ENCODE measurements around the gene CFL1.
A peak's percentile ranks its signal among the peaks of the same experiment; 100 is the strongest.

The CFL1 gene

DNA sequence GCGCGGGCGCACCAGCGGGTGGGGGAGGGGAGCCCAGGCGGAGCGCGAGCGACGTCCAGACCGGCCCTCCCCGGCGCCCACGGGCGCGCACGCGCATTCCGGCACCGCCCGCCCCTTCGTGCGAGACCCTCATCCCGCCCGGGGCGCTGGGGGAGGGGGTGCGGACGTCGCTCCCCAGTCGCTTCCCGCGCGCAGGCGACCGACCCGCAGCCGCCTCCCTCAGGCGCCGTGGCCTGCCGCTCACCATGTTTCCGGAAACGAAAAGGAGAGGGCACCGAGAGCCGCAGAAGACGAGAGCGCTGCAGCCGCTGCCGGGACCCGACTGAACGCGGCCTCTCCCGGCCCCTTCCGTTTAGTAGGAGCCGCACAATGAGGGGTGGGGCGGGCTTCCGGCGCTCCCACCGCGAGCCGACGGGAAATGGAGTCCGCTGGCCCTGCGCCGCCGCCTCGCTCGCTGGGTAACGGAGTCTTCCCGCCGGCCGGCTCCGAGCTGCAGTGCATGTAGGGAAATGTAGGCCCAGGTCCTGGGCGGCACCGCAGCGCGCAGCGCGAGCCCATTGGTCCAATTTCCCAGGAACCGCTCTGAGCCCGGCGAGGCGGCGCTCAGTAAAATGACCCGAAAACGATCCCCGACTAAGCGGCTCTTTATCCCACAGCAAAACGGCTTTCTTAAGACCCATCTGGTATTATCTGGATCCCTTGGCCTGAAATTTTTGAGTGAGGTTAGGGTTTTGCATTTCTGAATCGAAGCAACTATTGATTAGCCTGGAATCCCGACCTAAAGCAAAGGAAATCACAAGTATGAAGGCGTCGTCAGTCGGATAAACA lies at the start of gene CFL1:
TSS of gene CFL1 (minus strand) at position 328 of the 828 bp plus-strand sequence. CDS start at position 247, 81 bp downstream.
- FAIRE-seq (no peak), DNase-seq (ENCODE audit: insufficient read length, low spot score) (peak; percentile 86)
- peak; percentile 99 for TF ChIP-seq POLR2A (IDR thresholded peaks at IDR 0.05; ENCODE audit: low read depth, low read length)

DNA sequence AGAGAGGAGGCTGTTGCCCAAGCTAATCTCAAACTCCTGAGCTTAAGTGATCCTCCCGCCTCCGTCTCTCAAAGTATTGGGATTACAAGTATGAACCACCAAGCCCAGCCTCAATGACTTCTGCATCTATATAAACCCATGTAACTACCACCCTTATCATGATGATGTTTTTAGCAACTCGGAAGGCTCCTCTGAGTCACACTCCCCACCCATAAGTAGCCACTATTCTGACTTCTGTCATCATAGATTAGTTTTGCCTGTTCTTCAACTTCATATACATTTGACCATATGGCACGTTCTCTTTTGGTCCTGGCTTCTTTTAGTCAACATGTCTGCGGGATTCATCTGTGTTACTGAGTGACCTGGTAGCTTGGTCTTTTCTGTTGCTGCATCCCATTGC lies 48.6 kb upstream of the CFL1 start:
- DNase-seq (ENCODE audit: insufficient read length, low spot score) (no peak), FAIRE-seq (no peak)
- TF ChIP-seq POLR2A (IDR thresholded peaks at IDR 0.05; ENCODE audit: low read depth, low read length) = no peak

GRCh38 chr11:65903715-65904114 lies 45.7 kb upstream of the CFL1 start:
- DNase-seq (ENCODE audit: insufficient read length, low spot score) = no peak
- no peak for TF ChIP-seq POLR2A (IDR thresholded peaks at IDR 0.05; ENCODE audit: low read depth, low read length)
- no peak for FAIRE-seq

DNA sequence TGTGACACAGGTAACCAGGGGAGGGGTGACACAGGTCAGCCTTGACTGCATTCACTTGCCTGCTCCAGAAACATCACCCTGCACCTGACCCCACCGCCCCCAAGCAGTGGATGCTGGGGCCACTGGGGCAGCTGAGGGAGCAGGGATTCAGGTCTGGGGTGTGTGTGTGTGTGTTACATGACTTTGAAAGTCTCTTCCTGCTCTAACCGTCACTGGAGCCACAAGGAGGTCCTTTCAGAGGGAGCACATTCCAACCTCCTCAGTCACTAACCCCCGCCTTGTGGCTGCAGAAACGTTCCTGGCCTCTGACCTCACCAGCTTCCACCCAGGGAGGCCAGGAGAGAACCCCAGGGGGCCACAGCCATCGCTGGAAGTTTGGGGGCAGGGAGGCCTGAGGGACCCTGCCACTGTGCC lies 45.1 kb upstream of the CFL1 start:
- FAIRE-seq (no peak), DNase-seq (ENCODE audit: insufficient read length, low spot score) (no peak)
- TF ChIP-seq POLR2A (IDR thresholded peaks at IDR 0.05; ENCODE audit: low read depth, low read length) = 0 out of 2 replicates have a peak, but pooled peaks have one; percentile 10

DNA sequence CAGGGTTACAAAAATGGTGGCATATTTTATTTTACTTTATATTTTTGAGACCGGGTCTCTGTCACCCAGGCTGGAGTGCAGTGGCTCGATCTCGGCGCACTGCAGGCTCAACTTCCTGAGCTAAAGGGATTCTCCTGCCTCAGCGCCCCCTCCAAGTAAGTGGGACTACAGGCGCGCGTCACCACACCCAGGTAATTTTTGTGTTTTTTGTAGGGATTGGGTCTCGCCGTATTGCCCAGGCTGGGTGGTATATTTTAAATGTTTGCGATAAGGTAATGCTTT lies 42.9 kb upstream of the CFL1 start:
- no peak for DNase-seq (ENCODE audit: insufficient read length, low spot score)
- no peak for FAIRE-seq
- TF ChIP-seq POLR2A (IDR thresholded peaks at IDR 0.05; ENCODE audit: low read depth, low read length) = no peak

DNA sequence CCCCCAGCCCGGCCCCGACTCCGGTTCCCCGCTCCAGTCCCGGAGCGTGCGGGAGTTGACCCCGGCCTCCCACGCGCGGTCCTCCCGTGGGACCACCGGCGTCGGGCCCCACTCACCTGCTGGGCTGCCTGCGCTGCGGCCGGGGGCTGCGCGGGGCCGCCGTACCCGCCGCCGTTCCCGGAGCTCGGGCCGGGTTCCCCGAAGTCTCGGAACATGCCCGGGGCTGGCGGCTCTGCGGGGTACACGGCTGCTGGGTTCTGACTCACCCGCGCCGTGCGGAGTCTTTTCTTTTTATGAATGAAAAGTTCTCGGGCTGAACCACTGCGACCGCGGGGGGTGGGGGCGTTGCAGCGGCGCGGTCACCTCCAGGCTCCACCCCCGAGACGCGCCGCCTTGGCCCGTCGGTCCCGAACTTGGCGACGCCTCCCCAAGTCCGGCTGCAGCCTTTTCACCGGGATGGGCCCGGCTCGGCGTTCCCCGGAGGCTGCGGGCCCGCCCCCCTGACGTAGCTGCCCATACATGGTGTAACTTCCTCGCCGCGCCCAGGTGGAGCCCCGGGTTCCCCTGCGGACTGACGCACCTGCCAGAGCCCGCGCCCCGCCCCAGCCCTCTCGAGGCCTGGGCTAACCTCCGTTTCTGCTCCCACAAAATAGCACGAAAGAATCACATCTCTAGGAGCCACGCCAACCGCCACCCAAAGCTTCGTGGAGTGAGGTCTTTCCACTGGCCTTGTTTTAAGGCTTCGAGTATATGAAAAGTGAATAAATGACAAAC lies 42.3 kb upstream of the CFL1 start, which contains the start of gene FOSL1:
TSS of gene FOSL1 (minus strand) at position 264 of the 774 bp plus-strand sequence. CDS start at position 215, 49 bp downstream.
- no peak for FAIRE-seq
- TF ChIP-seq POLR2A (IDR thresholded peaks at IDR 0.05; ENCODE audit: low read depth, low read length) = peak; percentile 90

GRCh38 chr11:65899356-65900124 lies 41.6 kb upstream of the CFL1 start:
- no peak for FAIRE-seq
- DNase-seq (ENCODE audit: insufficient read length, low spot score) = no peak
- no peak for TF ChIP-seq POLR2A (IDR thresholded peaks at IDR 0.05; ENCODE audit: low read depth, low read length)

More for the DNA sequence above, 42.3 kb upstream of the CFL1 start, which contains the start of gene FOSL1:
- no peak for DNase-seq (ENCODE audit: insufficient read length, low spot score)

- FAIRE-seq = no peak
- no peak for DNase-seq (ENCODE audit: insufficient read length, low spot score)
Measured at GRCh38 chr11:65898656-65899355, 40.8 kb upstream of the CFL1 start.

DNA sequence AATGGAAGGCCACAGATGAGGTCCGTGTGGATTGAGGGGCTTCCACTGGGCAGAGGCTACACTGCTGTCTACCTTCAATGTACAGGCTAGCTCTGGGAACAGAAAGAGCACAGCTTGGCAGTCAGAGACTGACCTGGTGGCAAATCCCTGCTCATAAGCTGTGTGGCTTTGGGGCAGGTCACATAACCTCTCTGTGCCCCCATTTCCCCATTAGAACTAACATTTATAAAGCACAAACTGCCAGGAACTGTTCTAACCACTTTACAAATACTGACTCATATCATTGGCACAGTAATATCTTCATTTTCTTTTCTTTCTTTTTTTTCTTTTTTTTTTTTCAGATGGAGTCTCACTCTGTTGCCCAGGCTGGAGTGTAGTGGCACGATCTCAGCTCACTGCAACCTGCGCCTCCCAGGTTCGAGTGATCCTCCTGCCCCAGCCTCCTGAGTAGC lies 39.1 kb upstream of the CFL1 start:
- FAIRE-seq = no peak
- no peak for DNase-seq (ENCODE audit: insufficient read length, low spot score)
- no peak for TF ChIP-seq POLR2A (IDR thresholded peaks at IDR 0.05; ENCODE audit: low read depth, low read length)

More at GRCh38 chr11:65898656-65899355, 40.8 kb upstream of the CFL1 start:
- peak; percentile 49; the same call in 1 of the 2 replicates for TF ChIP-seq POLR2A (IDR thresholded peaks at IDR 0.05; ENCODE audit: low read depth, low read length)

DNA sequence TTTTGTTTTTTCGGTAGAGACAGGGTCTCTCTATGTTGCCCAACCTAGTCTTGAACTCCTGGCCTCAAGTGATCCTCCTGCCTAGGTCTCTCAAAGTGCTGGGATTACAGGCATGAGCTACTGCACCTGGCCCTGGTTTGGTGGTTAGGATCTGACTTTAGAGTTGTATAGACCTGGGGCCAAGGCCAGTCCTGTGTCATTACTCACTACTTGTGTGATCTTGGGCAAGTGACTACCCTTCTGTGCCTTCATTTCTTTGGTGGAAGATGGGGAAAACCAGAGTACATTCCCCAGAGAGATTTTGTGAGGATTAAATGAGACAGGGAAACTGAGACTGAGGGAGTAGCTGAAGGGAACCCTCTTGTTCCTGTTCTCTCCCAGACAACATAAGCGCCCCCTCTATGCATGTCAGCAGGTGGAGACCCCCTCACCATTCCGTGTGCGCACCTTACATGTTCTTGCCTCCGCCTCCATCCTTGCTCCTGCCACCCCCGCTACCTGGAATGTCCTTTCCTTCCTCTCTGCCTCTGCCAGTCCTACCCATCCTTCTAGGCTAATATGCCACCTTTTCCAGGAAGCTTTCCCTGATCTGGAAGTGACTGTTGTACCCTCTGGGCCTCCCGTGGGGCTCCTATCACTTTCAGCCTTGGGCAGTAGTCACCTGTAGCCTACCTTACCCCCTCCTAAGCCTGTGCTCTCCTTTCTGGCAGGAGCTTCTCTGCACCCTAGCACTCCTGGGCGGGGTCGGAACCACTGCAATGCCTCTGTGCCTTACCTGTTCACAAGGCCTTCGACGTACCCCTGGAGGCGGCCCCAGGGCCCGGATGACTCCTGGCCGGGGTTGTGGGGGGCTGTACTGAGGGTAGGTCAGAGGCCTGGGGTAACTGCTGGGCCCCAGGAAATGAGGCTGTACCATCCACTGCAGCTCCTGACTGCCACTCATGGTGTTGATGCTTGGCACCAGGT lies 38.3 kb upstream of the CFL1 start:
- no peak for TF ChIP-seq POLR2A (IDR thresholded peaks at IDR 0.05; ENCODE audit: low read depth, low read length)
- DNase-seq (ENCODE audit: insufficient read length, low spot score) (no peak), FAIRE-seq (no peak)

DNA sequence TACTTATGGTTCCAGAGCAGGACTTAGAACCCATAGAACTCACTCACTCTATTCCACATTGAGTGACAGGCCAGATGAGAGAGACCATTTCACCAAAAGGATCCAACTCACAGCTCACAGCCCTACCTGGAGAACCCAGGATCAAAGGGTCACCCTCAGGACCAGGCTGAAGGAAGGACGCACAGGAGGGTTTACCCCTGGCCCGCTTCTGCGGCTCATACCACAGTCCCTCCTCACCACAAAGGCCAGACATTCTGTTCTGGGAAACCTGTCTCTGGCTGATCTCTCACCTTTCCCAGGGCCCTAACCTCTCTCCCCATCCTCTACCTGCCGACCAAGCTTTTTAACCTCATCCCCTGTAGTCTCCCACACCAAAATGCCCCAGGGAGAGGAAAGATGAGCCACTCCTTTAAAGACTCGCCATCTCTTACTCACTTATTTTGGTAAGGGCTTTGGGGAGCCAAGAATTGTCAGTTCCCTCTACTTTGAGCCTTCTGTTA lies 37.6 kb upstream of the CFL1 start:
- no peak for TF ChIP-seq POLR2A (IDR thresholded peaks at IDR 0.05; ENCODE audit: low read depth, low read length)
- no peak for DNase-seq (ENCODE audit: insufficient read length, low spot score)
- no peak for FAIRE-seq

DNA sequence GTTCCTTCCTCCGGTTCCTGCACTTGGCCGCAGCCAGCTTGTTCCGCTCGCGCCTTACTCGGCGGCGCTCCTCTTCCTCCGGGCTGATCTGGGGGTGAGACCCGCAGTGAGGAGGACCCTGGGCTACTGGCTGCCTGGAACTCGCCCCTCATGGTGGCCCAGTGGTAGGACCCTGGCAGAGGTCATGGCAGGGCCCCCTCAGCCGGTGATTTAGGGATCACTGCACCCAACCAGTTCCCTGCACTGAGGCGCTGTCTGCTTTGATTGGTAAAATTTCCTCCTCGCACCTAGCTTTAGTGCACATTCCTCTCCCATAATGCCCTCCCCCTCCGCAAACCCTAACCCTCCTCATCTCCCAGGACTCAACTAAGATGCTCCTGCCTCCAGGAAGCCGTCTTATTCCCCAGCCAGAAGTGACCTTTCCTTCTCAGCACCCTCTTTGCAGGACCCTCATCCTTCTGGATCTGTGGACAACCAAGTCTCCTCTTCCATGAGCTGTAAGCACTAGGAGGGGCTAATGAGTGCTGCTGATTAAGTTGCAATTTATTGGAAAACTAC lies 36.1 kb upstream of the CFL1 start:
- no peak for TF ChIP-seq POLR2A (IDR thresholded peaks at IDR 0.05; ENCODE audit: low read depth, low read length)
- no peak for DNase-seq (ENCODE audit: insufficient read length, low spot score)
- FAIRE-seq = no peak
